GM18909 (cell line): Measurements from ENCODE around the gene HOTAIR.

ENCODE experiments used
- ATAC-seq: cut with Tn5 transposase; IDR thresholded peaks from one replicate; pipeline ENCODE4 v1.9.1; 2021; ENCODE audit warnings: mild to moderate bottlenecking; ENCODE audit not compliant: unreplicated experiment, poor library complexity

The HOTAIR gene

GRCh38 chr12:54000116-54001114 lies 25.7 kb upstream of the HOTAIR start, which contains the start of gene HOXC9:
HOXC9 (plus strand) TSS chr12:54000161; CDS start chr12:54000189, 28 bp downstream.
- no peak for ATAC-seq

GRCh38 chr12:53999559-54000115 lies 24.9 kb upstream of the HOTAIR start:
- no peak for ATAC-seq

- ATAC-seq = no peak
Measured at GRCh38 chr12:53998900-53999236, 24.1 kb upstream of the HOTAIR start.

- ATAC-seq = no peak
Measured at GRCh38 chr12:53998110-53998899, 23.6 kb upstream of the HOTAIR start.

- no peak for ATAC-seq
Measured at GRCh38 chr12:53997204-53998109, 22.7 kb upstream of the HOTAIR start.

GRCh38 chr12:53996240-53997203 lies 21.8 kb upstream of the HOTAIR start:
- no peak for ATAC-seq

GRCh38 chr12:53995378-53996239 lies 20.9 kb upstream of the HOTAIR start:
- ATAC-seq = no peak

GRCh38 chr12:53995002-53995377 lies 20.2 kb upstream of the HOTAIR start:
- ATAC-seq = no peak

- ATAC-seq = no peak
Measured at GRCh38 chr12:53994264-53995001, 19.7 kb upstream of the HOTAIR start.

- ATAC-seq = no peak
Measured at GRCh38 chr12:53994009-53994263, 19.2 kb upstream of the HOTAIR start.

GRCh38 chr12:53993162-53994008 lies 18.6 kb upstream of the HOTAIR start:
- ATAC-seq = no peak

- no peak for ATAC-seq
Measured at GRCh38 chr12:53992377-53992889, 17.7 kb upstream of the HOTAIR start.

GRCh38 chr12:53991077-53991460 lies 16.3 kb upstream of the HOTAIR start:
- no peak for ATAC-seq

- ATAC-seq = no peak
Measured at GRCh38 chr12:53990311-53991076, 15.7 kb upstream of the HOTAIR start.

GRCh38 chr12:53989227-53990113 lies 14.7 kb upstream of the HOTAIR start:
- ATAC-seq = no peak
